Urinary bladder (tissue), 4 donors: ENCODE data around the gene KLF11. TPM values are rescaled to one million over a fixed set of nuclear protein-coding genes. Genes with fewer than 3 reads are reported as not detected.

Experiments
- DNase-seq: peaks from one replicate; pipeline ENCODE4 v3.0.0-alpha.2; 2015; ENCODE audit errors: extremely low spot score
- H3K27ac ChIP-seq: one replicate; pipeline ENCODE4 v1.5.1; 2013; ENCODE audit warnings: low read depth, mild to moderate bottlenecking, moderate library complexity
- H3K36me3 ChIP-seq: one replicate; pipeline ENCODE4 v1.6.1; 2013; ENCODE audit warnings: mild to moderate bottlenecking, moderate library complexity; ENCODE audit not compliant: insufficient read depth
- H3K4me1 ChIP-seq: one replicate; pipeline ENCODE4 v1.6.1; 2013; ENCODE audit warnings: mild to moderate bottlenecking, moderate library complexity; ENCODE audit not compliant: insufficient read depth
- H3K4me3 ChIP-seq: one replicate; pipeline ENCODE4 v1.5.1; 2013; ENCODE audit warnings: low read depth, low read length
- WGBS: extraction: QIAGEN DNeasy Blood & Tissue Kit; methylation state at CpG from one replicate; pipeline ENCODE4 v1.1.7; 2013; 5-methylcytosine and 5-hydroxymethylcytosine counted together
- polyA plus RNA-seq: library from polyadenylated mRNA; stranded (reverse); fragments of 200-250 nt; gene quantifications from one replicate; pipeline ENCODE4 v1.2.3, GENCODE V29; 2013
- total RNA-seq: library from RNA; depleted of rRNA; stranded (reverse); fragments of >200 nt; gene quantifications from one replicate; pipeline ENCODE4 v1.2.3, GENCODE V29; 2014
- donor health status: healthy with polysubstance abuse.
- donor health status: healthy.

KLF11 gene
- total and polyA plus RNA-seq, 2 donors: 17.7 to 20.7 TPM

GRCh38 chr2:10035633-10036032 lies 7.7 kb upstream of the KLF11 start:
- WGBS: 75% methylated on average over 5 of the region's 5 CpGs
- no peaks in the 10 kb centered on the region for H3K4me1 ChIP-seq
- no peak overlapping the region for H3K27ac ChIP-seq
- no peak for DNase-seq
- H3K36me3 ChIP-seq: no peaks in the 10 kb centered on the region
- no peak overlapping the region for H3K4me3 ChIP-seq

GRCh38 chr2:10036095-10036884 lies 7.1 kb upstream of the KLF11 start:
- H3K4me1 ChIP-seq: no peaks in the 10 kb centered on the region
- no peaks in the 10 kb centered on the region for H3K36me3 ChIP-seq
- H3K4me3 ChIP-seq: no peak overlapping the region
- WGBS: 53% methylated on average over 14 of the region's 14 CpGs
- no peak overlapping the region for H3K27ac ChIP-seq
- DNase-seq: no peak

- no peak overlapping the region for H3K27ac ChIP-seq
- WGBS: 88% methylated on average over 10 of the region's 10 CpGs
- no peak for DNase-seq
Measured at GRCh38 chr2:10038123-10038522, 5.2 kb upstream of the KLF11 start.

GRCh38 chr2:10038716-10039115 lies 4.6 kb upstream of the KLF11 start:
- no peak for DNase-seq
- H3K36me3 ChIP-seq: no peaks in the 10 kb centered on the region
- H3K4me1 ChIP-seq: no peaks in the 10 kb centered on the region
- no peak overlapping the region for H3K4me3 ChIP-seq
- H3K27ac ChIP-seq: no peak overlapping the region

More at GRCh38 chr2:10038123-10038522, 5.2 kb upstream of the KLF11 start:
- Histone ChIP-seq H3K36me3 (no peaks in the 10 kb centered on the region), H3K4me3 (no peak overlapping the region), H3K4me1 (no peaks in the 10 kb centered on the region)

GRCh38 chr2:10039658-10040410 lies 3.5 kb upstream of the KLF11 start:
- H3K27ac ChIP-seq: no peak overlapping the region
- H3K4me1 ChIP-seq: no peaks in the 10 kb centered on the region
- no peaks in the 10 kb centered on the region for H3K36me3 ChIP-seq
- no peak for DNase-seq
- 76% methylated on average over 16 of the region's 16 CpGs for WGBS
- H3K4me3 ChIP-seq: no peak overlapping the region

GRCh38 chr2:10041711-10042110 lies 1.6 kb upstream of the KLF11 start:
- no peaks in the 10 kb centered on the region for H3K4me1 ChIP-seq
- no peak overlapping the region for H3K4me3 ChIP-seq
- no peak overlapping the region for H3K27ac ChIP-seq
- DNase-seq: no peak
- no peaks in the 10 kb centered on the region for H3K36me3 ChIP-seq
- WGBS: 85% methylated on average over 14 of the region's 14 CpGs

- DNase-seq: no peak
- 12% methylated on average over 54 of the region's 54 CpGs for WGBS
- Histone ChIP-seq H3K27ac (peak overlapping the region; percentile 51), H3K4me1 (no peaks in the 10 kb centered on the region), H3K4me3 (peak overlapping the region; percentile 18), H3K36me3 (no peaks in the 10 kb centered on the region)
Measured at GRCh38 chr2:10042301-10043161, 819 bp upstream of the KLF11 start.

- no peak for DNase-seq
- Histone ChIP-seq H3K4me3 (peak overlapping the region; percentile 82), H3K4me1 (no peaks in the 10 kb centered on the region), H3K27ac (peak overlapping the region; percentile 95), H3K36me3 (peaks cover 3% of the 10 kb centered on the region)
- WGBS: 6% methylated on average over 89 of the region's 90 CpGs
Measured at GRCh38 chr2:10043906-10044601, 704 bp downstream of the KLF11 start.

- H3K27ac ChIP-seq: no peak overlapping the region
- H3K36me3 ChIP-seq: peaks cover 3% of the 10 kb centered on the region
- H3K4me1 ChIP-seq: no peaks in the 10 kb centered on the region
- no peak for DNase-seq
- 82% methylated on average over 20 of the region's 20 CpGs for WGBS
- H3K4me3 ChIP-seq: no peak overlapping the region
Measured at GRCh38 chr2:10045561-10046355, 2.4 kb downstream of the KLF11 start.

GRCh38 chr2:10046931-10047330 lies 3.6 kb downstream of the KLF11 start:
- DNase-seq: no peak
- H3K27ac ChIP-seq: no peak overlapping the region
- H3K4me1 ChIP-seq: no peaks in the 10 kb centered on the region
- H3K4me3 ChIP-seq: no peak overlapping the region
- WGBS: 61% methylated on average over 7 of the region's 7 CpGs
- peaks cover 3% of the 10 kb centered on the region for H3K36me3 ChIP-seq

GRCh38 chr2:10047616-10048500 lies 4.5 kb downstream of the KLF11 start:
- Histone ChIP-seq H3K4me3 (no peak overlapping the region), H3K27ac (no peak overlapping the region), H3K36me3 (peaks cover 3% of the 10 kb centered on the region), H3K4me1 (no peaks in the 10 kb centered on the region)
- DNase-seq: no peak
- 81% methylated on average over 15 of the region's 15 CpGs for WGBS
